Measurements from ENCODE around the gene PRDM1.

The PRDM1 gene

GRCh38 chr6:106082735-106083398, 3.3 kb upstream of the PRDM1 start:
- no peak overlapping the region for H3K4me3 ChIP-seq (ENCODE audit: low read depth in 1 of 2, low read length in 2 of 2)
- no peak overlapping the region for H3K9ac ChIP-seq (ENCODE audit: low read depth in 1 of 2, low read length in 2 of 2)
- peaks cover 8 to 20% of the 10 kb centered on the region in 2 donors for H3K4me1 ChIP-seq (ENCODE audit: control insufficient read depth in 1 of 2, insufficient read depth in 2 of 2, low read length in 2 of 2)
- H3K27ac ChIP-seq (ENCODE audit: low read depth, low read length) = no peak overlapping the region
- H3K27me3 ChIP-seq (ENCODE audit: control insufficient read depth in 1 of 2, insufficient read depth in 2 of 2, low read length in 2 of 2) = no peaks in the 10 kb centered on the region
- H3K9me3 ChIP-seq (ENCODE audit: control insufficient read depth in 1 of 2, low read length in 2 of 2) = no peaks in the 10 kb centered on the region
- H3K36me3 ChIP-seq (ENCODE audit: control insufficient read depth in 1 of 2, insufficient read depth in 2 of 2, low read length in 2 of 2) = no peaks in the 10 kb centered on the region

GRCh38 chr6:106083618-106084017, 2.5 kb upstream of the PRDM1 start:
- H3K4me1 ChIP-seq (ENCODE audit: control insufficient read depth in 1 of 2, insufficient read depth in 2 of 2, low read length in 2 of 2) = peaks cover 8 to 20% of the 10 kb centered on the region in 2 donors
- no peaks in the 10 kb centered on the region for H3K9me3 ChIP-seq (ENCODE audit: control insufficient read depth in 1 of 2, low read length in 2 of 2)
- H3K36me3 ChIP-seq (ENCODE audit: control insufficient read depth in 1 of 2, insufficient read depth in 2 of 2, low read length in 2 of 2) = no peaks in the 10 kb centered on the region
- no peak overlapping the region for H3K4me3 ChIP-seq (ENCODE audit: low read depth in 1 of 2, low read length in 2 of 2)
- no peak overlapping the region for H3K9ac ChIP-seq (ENCODE audit: low read depth in 1 of 2, low read length in 2 of 2)
- H3K27ac ChIP-seq (ENCODE audit: low read depth, low read length) = no peak overlapping the region
- H3K27me3 ChIP-seq (ENCODE audit: control insufficient read depth in 1 of 2, insufficient read depth in 2 of 2, low read length in 2 of 2) = no peaks in the 10 kb centered on the region

GRCh38 chr6:106084106-106084988, 1.8 kb upstream of the PRDM1 start:
- no peak overlapping the region for H3K27ac ChIP-seq (ENCODE audit: low read depth, low read length)
- H3K9ac ChIP-seq (ENCODE audit: low read depth in 1 of 2, low read length in 2 of 2) = no peak overlapping the region

GRCh38 chr6:106084989-106085691, 996 bp upstream of the PRDM1 start:
- Histone ChIP-seq H3K36me3 (ENCODE audit: control insufficient read depth in 1 of 2, insufficient read depth in 2 of 2, low read length in 2 of 2) (no peaks in the 10 kb centered on the region), H3K9ac (ENCODE audit: low read depth in 1 of 2, low read length in 2 of 2) (peak overlapping the region; percentile 67 to 69), H3K27me3 (ENCODE audit: control insufficient read depth in 1 of 2, insufficient read depth in 2 of 2, low read length in 2 of 2) (no peaks in the 10 kb centered on the region), H3K27ac (ENCODE audit: low read depth, low read length) (peak overlapping the region; percentile 63), H3K4me3 (ENCODE audit: low read depth in 1 of 2, low read length in 2 of 2) (peak overlapping the region; percentile 72 to 74), H3K9me3 (ENCODE audit: control insufficient read depth in 1 of 2, low read length in 2 of 2) (no peaks in the 10 kb centered on the region), H3K4me1 (ENCODE audit: control insufficient read depth in 1 of 2, insufficient read depth in 2 of 2, low read length in 2 of 2) (peaks cover 8 to 20% of the 10 kb centered on the region in 2 donors)

More at GRCh38 chr6:106084106-106084988, 1.8 kb upstream of the PRDM1 start:
- Histone ChIP-seq H3K9me3 (ENCODE audit: control insufficient read depth in 1 of 2, low read length in 2 of 2) (no peaks in the 10 kb centered on the region), H3K36me3 (ENCODE audit: control insufficient read depth in 1 of 2, insufficient read depth in 2 of 2, low read length in 2 of 2) (no peaks in the 10 kb centered on the region), H3K4me3 (ENCODE audit: low read depth in 1 of 2, low read length in 2 of 2) (no peak overlapping the region), H3K4me1 (ENCODE audit: control insufficient read depth in 1 of 2, insufficient read depth in 2 of 2, low read length in 2 of 2) (peaks cover 8 to 20% of the 10 kb centered on the region in 2 donors), H3K27me3 (ENCODE audit: control insufficient read depth in 1 of 2, insufficient read depth in 2 of 2, low read length in 2 of 2) (no peaks in the 10 kb centered on the region)

- H3K27ac ChIP-seq (ENCODE audit: low read depth, low read length) = peak overlapping the region; percentile 63
- peaks cover 8 to 20% of the 10 kb centered on the region in 2 donors for H3K4me1 ChIP-seq (ENCODE audit: control insufficient read depth in 1 of 2, insufficient read depth in 2 of 2, low read length in 2 of 2)
- H3K4me3 ChIP-seq (ENCODE audit: low read depth in 1 of 2, low read length in 2 of 2) = peak overlapping the region; percentile 72 to 74
- H3K27me3 ChIP-seq (ENCODE audit: control insufficient read depth in 1 of 2, insufficient read depth in 2 of 2, low read length in 2 of 2) = no peaks in the 10 kb centered on the region
- H3K36me3 ChIP-seq (ENCODE audit: control insufficient read depth in 1 of 2, insufficient read depth in 2 of 2, low read length in 2 of 2) = no peaks in the 10 kb centered on the region
- H3K9me3 ChIP-seq (ENCODE audit: control insufficient read depth in 1 of 2, low read length in 2 of 2) = no peaks in the 10 kb centered on the region
- H3K9ac ChIP-seq (ENCODE audit: low read depth in 1 of 2, low read length in 2 of 2) = peak overlapping the region; percentile 67 to 69
Observed at GRCh38 chr6:106085692-106085983, 498 bp upstream of the PRDM1 start.

- Histone ChIP-seq H3K4me1 (ENCODE audit: control insufficient read depth in 1 of 2, insufficient read depth in 2 of 2, low read length in 2 of 2) (peaks cover 8 to 20% of the 10 kb centered on the region in 2 donors), H3K27me3 (ENCODE audit: control insufficient read depth in 1 of 2, insufficient read depth in 2 of 2, low read length in 2 of 2) (no peaks in the 10 kb centered on the region), H3K27ac (ENCODE audit: low read depth, low read length) (peak overlapping the region; percentile 26), H3K36me3 (ENCODE audit: control insufficient read depth in 1 of 2, insufficient read depth in 2 of 2, low read length in 2 of 2) (no peaks in the 10 kb centered on the region), H3K9me3 (ENCODE audit: control insufficient read depth in 1 of 2, low read length in 2 of 2) (no peaks in the 10 kb centered on the region), H3K9ac (ENCODE audit: low read depth in 1 of 2, low read length in 2 of 2) (peak overlapping the region; percentile 67 to 69), H3K4me3 (ENCODE audit: low read depth in 1 of 2, low read length in 2 of 2) (peak overlapping the region; percentile 72 to 74)
Observed at GRCh38 chr6:106086814-106087175, 659 bp downstream of the PRDM1 start.

GRCh38 chr6:106087548-106088325, 1.6 kb downstream of the PRDM1 start:
- Histone ChIP-seq H3K9me3 (ENCODE audit: control insufficient read depth in 1 of 2, low read length in 2 of 2) (no peaks in the 10 kb centered on the region), H3K27ac (ENCODE audit: low read depth, low read length) (peak overlapping the region; percentile 71), H3K36me3 (ENCODE audit: control insufficient read depth in 1 of 2, insufficient read depth in 2 of 2, low read length in 2 of 2) (no peaks in the 10 kb centered on the region), H3K27me3 (ENCODE audit: control insufficient read depth in 1 of 2, insufficient read depth in 2 of 2, low read length in 2 of 2) (no peaks in the 10 kb centered on the region), H3K4me1 (ENCODE audit: control insufficient read depth in 1 of 2, insufficient read depth in 2 of 2, low read length in 2 of 2) (peaks cover 13 to 27% of the 10 kb centered on the region in 2 donors), H3K4me3 (ENCODE audit: low read depth in 1 of 2, low read length in 2 of 2) (peak overlapping the region; percentile 72 to 74), H3K9ac (ENCODE audit: low read depth in 1 of 2, low read length in 2 of 2) (peak overlapping the region; percentile 63 to 67)

- peak overlapping the region; percentile 41 to 67 for H3K9ac ChIP-seq (ENCODE audit: low read depth in 1 of 2, low read length in 2 of 2)
- H3K36me3 ChIP-seq (ENCODE audit: control insufficient read depth in 1 of 2, insufficient read depth in 2 of 2, low read length in 2 of 2) = no peaks in the 10 kb centered on the region
- no peaks in the 10 kb centered on the region for H3K27me3 ChIP-seq (ENCODE audit: control insufficient read depth in 1 of 2, insufficient read depth in 2 of 2, low read length in 2 of 2)
- H3K4me1 ChIP-seq (ENCODE audit: control insufficient read depth in 1 of 2, insufficient read depth in 2 of 2, low read length in 2 of 2) = peaks cover 9 to 23% of the 10 kb centered on the region in 2 donors
- H3K4me3 ChIP-seq (ENCODE audit: low read depth in 1 of 2, low read length in 2 of 2) = peak overlapping the region; percentile 72 to 74
- H3K27ac ChIP-seq (ENCODE audit: low read depth, low read length) = no peak overlapping the region
- H3K9me3 ChIP-seq (ENCODE audit: control insufficient read depth in 1 of 2, low read length in 2 of 2) = no peaks in the 10 kb centered on the region
Observed at GRCh38 chr6:106090001-106090400, 3.9 kb downstream of the PRDM1 start.

- Histone ChIP-seq H3K9me3 (ENCODE audit: control insufficient read depth in 1 of 2, low read length in 2 of 2) (no peaks in the 10 kb centered on the region), H3K27me3 (ENCODE audit: control insufficient read depth in 1 of 2, insufficient read depth in 2 of 2, low read length in 2 of 2) (no peaks in the 10 kb centered on the region), H3K4me3 (ENCODE audit: low read depth in 1 of 2, low read length in 2 of 2) (peak overlapping the region in 1 of 2 donors; percentile 30), H3K27ac (ENCODE audit: low read depth, low read length) (no peak overlapping the region), H3K9ac (ENCODE audit: low read depth in 1 of 2, low read length in 2 of 2) (no peak overlapping the region), H3K36me3 (ENCODE audit: control insufficient read depth in 1 of 2, insufficient read depth in 2 of 2, low read length in 2 of 2) (peaks cover 0 to 8% of the 10 kb centered on the region in 2 donors), H3K4me1 (ENCODE audit: control insufficient read depth in 1 of 2, insufficient read depth in 2 of 2, low read length in 2 of 2) (peaks cover 5 to 24% of the 10 kb centered on the region in 2 donors)
Observed at GRCh38 chr6:106092279-106092678, 6.1 kb downstream of the PRDM1 start.
